Measurements from ENCODE around the gene TRABD.

GRCh38 chr22:50145721-50146438 lies 39.8 kb upstream of the TRABD start:
- TF ChIP-seq, protein P1, sequence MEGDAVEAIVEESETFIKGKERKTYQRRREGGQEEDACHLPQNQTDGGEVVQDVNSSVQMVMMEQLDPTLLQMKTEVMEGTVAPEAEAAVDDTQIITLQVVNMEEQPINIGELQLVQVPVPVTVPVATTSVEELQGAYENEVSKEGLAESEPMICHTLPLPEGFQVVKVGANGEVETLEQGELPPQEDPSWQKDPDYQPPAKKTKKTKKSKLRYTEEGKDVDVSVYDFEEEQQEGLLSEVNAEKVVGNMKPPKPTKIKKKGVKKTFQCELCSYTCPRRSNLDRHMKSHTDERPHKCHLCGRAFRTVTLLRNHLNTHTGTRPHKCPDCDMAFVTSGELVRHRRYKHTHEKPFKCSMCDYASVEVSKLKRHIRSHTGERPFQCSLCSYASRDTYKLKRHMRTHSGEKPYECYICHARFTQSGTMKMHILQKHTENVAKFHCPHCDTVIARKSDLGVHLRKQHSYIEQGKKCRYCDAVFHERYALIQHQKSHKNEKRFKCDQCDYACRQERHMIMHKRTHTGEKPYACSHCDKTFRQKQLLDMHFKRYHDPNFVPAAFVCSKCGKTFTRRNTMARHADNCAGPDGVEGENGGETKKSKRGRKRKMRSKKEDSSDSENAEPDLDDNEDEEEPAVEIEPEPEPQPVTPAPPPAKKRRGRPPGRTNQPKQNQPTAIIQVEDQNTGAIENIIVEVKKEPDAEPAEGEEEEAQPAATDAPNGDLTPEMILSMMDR (IDR thresholded peaks at IDR 0.05): no peak
- TF ChIP-seq POLR2A (IDR thresholded peaks at IDR 0.05): no peak

All from thyroid gland (tissue), 4 donors.